H1 (cell line): Measurements from ENCODE around the gene GGT6. TPM values are rescaled to one million over a fixed set of nuclear protein-coding genes. Genes with fewer than 3 reads are reported as not detected.

Source experiments
- CTCF ChIA-PET: fragments of 300-600 bp; sonication (Branson Sonifier 250); formaldehyde crosslinking; loops from one replicate; lab custom pipeline; 2021; ENCODE audit not compliant: partially characterized antibody; lab: Charles Lee
- POLR2A ChIA-PET: fragments of 300-600 bp; sonication (Branson Sonifier 250); formaldehyde crosslinking; loops from one replicate; lab custom pipeline; 2021; ENCODE audit warnings: inconsistent platforms; ENCODE audit not compliant: partially characterized antibody; lab: Charles Lee
- DNase-seq, 2 experiments: peaks; one replicate each; pipeline versions ENCODE4 v3.0.0 to v3.0.0-alpha.2; 2010 to 2022; ENCODE audit warnings: low spot score in 2 of 2, low read depth in 1 of 2, mixed read lengths in 1 of 2
- FAIRE-seq: peaks from 2 replicates; lab custom pipeline; 2011; peaks lifted over from hg19 to GRCh38; lab: Jason Lieb, UNC
- H2AFZ ChIP-seq: 2 replicates; pipeline ENCODE4 v1.8.1; 2012; ENCODE audit warnings: low read length, inconsistent platforms
- H2AK5ac ChIP-seq: 2 replicates; pipeline ENCODE4 v1.6.1; 2013; ENCODE audit warnings: low read depth, low read length
- H2BK120ac ChIP-seq: replicated peaks from 2 replicates; pipeline ENCODE3; 2013; ENCODE audit warnings: low read depth, low read length, inconsistent platforms
- H2BK12ac ChIP-seq: 2 replicates; pipeline ENCODE4 v1.6.1; 2013; ENCODE audit warnings: low read depth, low read length
- H2BK15ac ChIP-seq: 2 replicates; pipeline ENCODE4 v1.6.1; 2013; ENCODE audit warnings: low read length
- H2BK20ac ChIP-seq: 2 replicates; pipeline ENCODE4 v1.6.1; 2013; ENCODE audit warnings: low read length
- H2BK5ac ChIP-seq: 2 replicates; pipeline ENCODE4 v1.6.1; 2013; ENCODE audit warnings: low read depth, low read length
- H3K14ac ChIP-seq: 2 replicates; pipeline ENCODE4 v1.6.1; 2013; ENCODE audit warnings: inconsistent platforms; ENCODE audit not compliant: insufficient read length
- H3K18ac ChIP-seq: 2 replicates; pipeline ENCODE4 v1.6.1; 2013; ENCODE audit warnings: low read length; ENCODE audit errors: extremely low read depth
- H3K23ac ChIP-seq: 2 replicates; pipeline ENCODE4 v1.6.1; 2013; ENCODE audit warnings: inconsistent platforms; ENCODE audit not compliant: insufficient read length
- H3K23me2 ChIP-seq: 2 replicates; pipeline ENCODE4 v1.6.1; 2013; ENCODE audit warnings: low read depth, low read length
- H3K27ac ChIP-seq: 2 replicates; pipeline ENCODE4 v1.6.1; 2011; ENCODE audit warnings: low read depth, low read length, inconsistent platforms
- H3K27me3 ChIP-seq, 4 experiments: replicated peaks in 1 of 4; 1 replicate in 1 of 4; 2 replicates in 3 of 4; pipeline versions ENCODE4 v1.6.1 to v1.8.1; 2011 to 2013; ENCODE audit warnings: low read length in 3 of 4, mild to moderate bottlenecking in 3 of 4, inconsistent platforms in 2 of 4, mixed read lengths in 2 of 4, moderate library complexity in 1 of 4; ENCODE audit not compliant: control insufficient read depth in 3 of 4, insufficient read depth in 3 of 4; ENCODE audit errors: extremely low read depth in 1 of 4
- H3K36me3 ChIP-seq, 4 experiments: 2 replicates each; pipeline versions ENCODE4 v1.6.1 to v1.8.1; 2011 to 2013; ENCODE audit warnings: mild to moderate bottlenecking in 4 of 4, low read length in 3 of 4, moderate library complexity in 2 of 4, control low read depth in 1 of 4, inconsistent platforms in 1 of 4; ENCODE audit not compliant: insufficient read depth in 4 of 4, control insufficient read depth in 2 of 4
- H3K4ac ChIP-seq: replicated peaks from 2 replicates; pipeline ENCODE3; 2013; ENCODE audit warnings: low read length, low read depth, mixed read lengths, inconsistent platforms; ENCODE audit not compliant: insufficient read length
- H3K4me1 ChIP-seq, 4 experiments: replicated peaks in 1 of 4; 1 replicate in 1 of 4; 2 replicates in 3 of 4; pipeline versions ENCODE4 v1.6.1 to v1.8.1; 2011 to 2013; ENCODE audit warnings: low read length in 3 of 4, inconsistent platforms in 2 of 4, mixed read lengths in 1 of 4; ENCODE audit not compliant: insufficient read depth in 4 of 4, control insufficient read depth in 3 of 4
- H3K4me2 ChIP-seq, 2 experiments: 2 replicates each; pipeline versions ENCODE4 v1.6.1 to v1.8.1; 2011 to 2013; ENCODE audit warnings: low read depth in 2 of 2, low read length in 2 of 2, control low read depth in 1 of 2, inconsistent platforms in 1 of 2, mild to moderate bottlenecking in 1 of 2; ENCODE audit not compliant: insufficient read depth in 1 of 2
- H3K4me3 ChIP-seq, 4 experiments: fragments of 200-600, 300-600 bp in 1 of 4; sonication (generic), shearing (Covaris generic), sonication (Bioruptor Twin) in 1 of 4; 2 replicates each; pipeline versions ENCODE4 v1.5.1 to v1.8.1; 2011 to 2016; ENCODE audit warnings: low read length in 4 of 4, low read depth in 3 of 4, control low read depth in 2 of 4, inconsistent platforms in 2 of 4, mild to moderate bottlenecking in 2 of 4, mixed read lengths in 1 of 4, moderate library complexity in 1 of 4; ENCODE audit not compliant: insufficient read depth in 2 of 4; ENCODE audit errors: extremely low read depth in 1 of 4
- H3K56ac ChIP-seq: replicated peaks from 2 replicates; pipeline ENCODE3; 2013; ENCODE audit warnings: low read depth, mild to moderate bottlenecking, mixed read lengths, low read length, inconsistent platforms; ENCODE audit not compliant: insufficient read length
- H3K79me1 ChIP-seq: 2 replicates; pipeline ENCODE4 v1.6.1; 2013; ENCODE audit warnings: low read depth, low read length, control low read depth
- H3K79me2 ChIP-seq, 2 experiments: 2 replicates each; pipeline versions ENCODE4 v1.6.1 to v1.8.1; 2012 to 2013; ENCODE audit warnings: low read length in 2 of 2, mild to moderate bottlenecking in 2 of 2, inconsistent platforms in 1 of 2; ENCODE audit not compliant: insufficient read depth in 2 of 2, control insufficient read depth in 1 of 2
- H3K9ac ChIP-seq, 4 experiments: replicated peaks in 1 of 4; 1 replicate in 1 of 4; 2 replicates in 3 of 4; pipeline versions ENCODE4 v1.6.1 to v1.8.1; 2011 to 2013; ENCODE audit warnings: low read depth in 3 of 4, low read length in 3 of 4, control low read depth in 2 of 4, mild to moderate bottlenecking in 2 of 4, moderate library complexity in 2 of 4, inconsistent platforms in 1 of 4; ENCODE audit errors: extremely low read depth in 1 of 4
- H3K9me3 ChIP-seq, 2 experiments: 2 replicates each; pipeline versions ENCODE4 v1.6.1 to v1.8.1; 2012 to 2013; ENCODE audit warnings: mild to moderate bottlenecking in 2 of 2, moderate library complexity in 2 of 2, control low read depth in 1 of 2, inconsistent platforms in 1 of 2, low read depth in 1 of 2, low read length in 1 of 2, mixed read lengths in 1 of 2; ENCODE audit not compliant: insufficient read depth in 2 of 2
- H4K20me1 ChIP-seq, 2 experiments: replicated peaks in 1 of 2; 2 replicates each; pipeline versions ENCODE3 to v1.8.1; 2011 to 2013; ENCODE audit warnings: inconsistent platforms in 2 of 2, low read length in 2 of 2, mild to moderate bottlenecking in 1 of 2; ENCODE audit not compliant: insufficient read depth in 2 of 2, control insufficient read depth in 1 of 2
- H4K5ac ChIP-seq: 2 replicates; pipeline ENCODE4 v1.6.1; 2013; ENCODE audit warnings: low read length, low read depth, mixed read lengths, inconsistent platforms; ENCODE audit not compliant: insufficient read length
- H4K8ac ChIP-seq: 2 replicates; pipeline ENCODE4 v1.8.0; 2013; ENCODE audit warnings: mild to moderate bottlenecking, moderate library complexity, low read length, inconsistent platforms; ENCODE audit not compliant: insufficient read depth; ENCODE audit errors: extremely low read depth
- H4K91ac ChIP-seq: replicated peaks from 2 replicates; pipeline ENCODE3; 2013; ENCODE audit warnings: low read length, mixed read lengths, inconsistent platforms; ENCODE audit not compliant: insufficient read length
- BCL11A ChIP-seq, 2 experiments: IDR thresholded peaks; one replicate each; pipeline ENCODE4 v1.6.1; 2011; ENCODE audit warnings: low read depth in 2 of 2, low read length in 2 of 2, mild to moderate bottlenecking in 2 of 2
- EGR1 ChIP-seq: IDR thresholded peaks from 2 replicates; pipeline ENCODE4 v1.6.1; 2011; ENCODE audit warnings: low read depth, low read length, borderline replicate concordance
- HDAC6 ChIP-seq: IDR thresholded peaks from one replicate; pipeline ENCODE4 v1.7.1; 2012; ENCODE audit warnings: low read depth, mild to moderate bottlenecking, inconsistent platforms, low read length, moderate library complexity
- KDM5A ChIP-seq: fragments of 200-600 bp; IDR thresholded peaks from 2 replicates; pipeline ENCODE4 v1.7.1; 2012; ENCODE audit warnings: mild to moderate bottlenecking, low read length, inconsistent platforms, mixed read lengths
- MAX ChIP-seq: IDR thresholded peaks from 2 replicates; pipeline ENCODE4 v1.6.1; 2012; ENCODE audit warnings: inconsistent platforms
- POU5F1 ChIP-seq: IDR thresholded peaks from 2 replicates; pipeline ENCODE4 v1.6.1; 2011; ENCODE audit warnings: low read depth, mild to moderate bottlenecking, low read length, moderate library complexity
- RBBP5 ChIP-seq: IDR thresholded peaks from 2 replicates; pipeline ENCODE4 v1.7.1; 2012; ENCODE audit warnings: low read depth, mild to moderate bottlenecking, inconsistent platforms, low read length, moderate library complexity, borderline replicate concordance
- SAP30 ChIP-seq: fragments of 300-600 bp; sonication (generic); IDR thresholded peaks from 2 replicates; pipeline ENCODE4 v1.7.1; 2012; ENCODE audit warnings: low read length, moderate library complexity, mild to moderate bottlenecking, inconsistent platforms; ENCODE audit not compliant: insufficient read depth, insufficient replicate concordance
- SIN3A ChIP-seq, 2 experiments: IDR thresholded peaks in 1 of 2; conservative IDR thresholded peaks in 1 of 2; 2 replicates each; pipeline ENCODE4 v1.6.1; 2011 to 2012; ENCODE audit warnings: low read length in 2 of 2, improper control_type of control experiment in 1 of 2, low read depth in 1 of 2, mild to moderate bottlenecking in 1 of 2
- SUZ12 ChIP-seq: fragments of 200-600 bp; sonication (generic); IDR thresholded peaks from 2 replicates; pipeline ENCODE4 v1.6.1; 2012; ENCODE audit warnings: mild to moderate bottlenecking, inconsistent platforms, low read length, moderate library complexity, mixed read lengths
- TEAD4 ChIP-seq: IDR thresholded peaks from 2 replicates; pipeline ENCODE4 v1.6.1; 2012; ENCODE audit warnings: low read depth, low read length, inconsistent platforms, mixed read lengths
- WGBS, 2 experiments: shearing (Covaris generic) in 1 of 2; methylation state at CpG; one replicate each; pipeline versions ENCODE4 v1.1.6 to v1.1.7; 2013 to 2015; ENCODE audit warnings: low lambda C conversion rate in 2 of 2, mixed read lengths in 2 of 2, inconsistent platforms in 1 of 2, low coverage in 1 of 2, missing lambda C conversion rate in 1 of 2; ENCODE audit not compliant: insufficient replicate concordance in 2 of 2, insufficient coverage in 1 of 2, insufficient read length in 1 of 2; ENCODE audit errors: extremely low coverage in 1 of 2, missing lambda C conversion rate in 1 of 2; 5-methylcytosine and 5-hydroxymethylcytosine counted together
- polyA plus RNA-seq, 7 experiments: library from polyadenylated mRNA; depleted of rRNA in 3 of 7; stranded (reverse) in 5 of 7; unstranded in 2 of 7; fragments of >200 nt in 5 of 7; fragments of 200-250 nt in 2 of 7; gene quantifications; 1 replicate in 5 of 7; 2 replicates in 1 of 7; 4 replicates in 1 of 7; pipeline versions ENCODE4 v1.2.1 to v1.2.3, GENCODE V29; 2011 to 2013; ENCODE audit warnings: missing spikeins in 2 of 7, mixed read lengths in 2 of 7
- total RNA-seq: library from RNA; stranded (reverse); fragmentation: NEBNext Ultra II Directional; extraction: Animal tissue kit (Norgen Biotek cat#: 25700); gene quantifications from 2 replicates; pipeline ENCODE4 v1.2.1, GENCODE V29; 2021

GGT6 gene
- total and polyA plus RNA-seq, 2 of the 8 experiments (the other 6 are each of a cell fraction or from before 2014, with no cell fraction given) = 0.18 TPM; not detected in 1

DNA sequence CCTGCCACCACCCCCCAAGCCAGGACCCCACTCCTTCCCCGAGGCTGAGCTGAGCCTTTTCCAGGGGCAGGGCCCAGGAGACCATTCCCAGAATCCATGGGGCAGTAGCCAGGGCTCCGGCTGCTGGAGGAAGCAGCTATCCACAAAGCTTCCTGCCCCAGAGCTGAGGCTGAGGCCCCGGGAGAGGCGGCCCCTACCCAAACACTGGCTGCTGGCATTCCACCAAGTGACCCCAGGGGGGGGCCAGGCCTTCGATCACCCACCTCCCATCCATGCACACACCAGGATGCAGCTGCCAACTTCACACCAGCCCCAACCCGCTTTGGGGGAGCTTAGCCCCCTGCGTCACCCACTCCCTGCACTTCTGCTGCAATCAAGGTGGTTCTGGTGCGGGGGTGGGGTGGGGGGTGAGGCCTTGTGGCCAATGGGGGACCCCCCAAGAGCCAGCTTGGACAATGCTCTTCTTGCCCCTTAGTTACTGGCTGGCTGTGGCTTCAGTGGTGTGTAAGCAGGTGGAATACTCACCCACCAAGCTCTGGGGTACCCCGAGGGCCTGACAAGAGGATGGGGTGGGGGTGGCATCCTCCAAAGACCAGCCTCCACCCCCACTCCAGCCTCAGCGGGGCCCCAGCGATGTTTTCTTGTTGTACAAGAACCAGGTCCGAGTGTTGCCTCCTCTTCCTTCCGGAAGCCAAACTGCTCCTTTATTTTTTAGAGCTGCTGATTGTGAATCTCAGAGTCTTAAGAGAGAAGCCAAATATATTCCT is 22.0 kb downstream of the GGT6 start:
- Histone ChIP-seq H3K9ac (no peak overlapping the region), H3K27ac (no peak overlapping the region), H3K23me2 (peaks cover 4% of the 10 kb centered on the region; the same call in 1 of the 2 replicates), H2BK12ac (no peak overlapping the region), H2AK5ac (no peak overlapping the region), H3K27me3 (peaks cover 0 to 8% (median 4%) of the 10 kb centered on the region in 4 experiments; a peak in 3 of 7 replicates), H3K4ac (no peak overlapping the region), H4K20me1 (peaks cover 11 to 27% of the 10 kb centered on the region in 2 experiments), H3K4me1 (peaks cover 0 to 29% (median 16%) of the 10 kb centered on the region in 4 experiments; a peak in 6 of 7 replicates), H3K9me3 (no peaks in the 10 kb centered on the region), H3K14ac (no peak overlapping the region), H4K91ac (no peak overlapping the region), H3K4me2 (no peak overlapping the region), H3K23ac (no peak overlapping the region), H3K4me3 (no peak overlapping the region), H2BK20ac (no peak overlapping the region), H4K8ac (no peak overlapping the region), H3K18ac (no peak overlapping the region), H2BK5ac (no peak overlapping the region), H3K79me1 (no peaks in the 10 kb centered on the region), H2BK120ac (no peak overlapping the region), H3K36me3 (peaks cover 19 to 48% (median 31%) of the 10 kb centered on the region in 4 experiments; a peak in 7 of 8 replicates), H2AFZ (no peak overlapping the region), H3K56ac (no peak overlapping the region), H4K5ac (no peak overlapping the region), H2BK15ac (no peak overlapping the region), H3K79me2 (no peaks in the 10 kb centered on the region)
- FAIRE-seq (no peak), DNase-seq (no peak)
- POLR2A ChIA-PET = interaction anchor here (0.9 to 37.1 kb wide), 7 partner anchors 8 to 117 kb away, joined by 3 to 546 read pairs (median 5); partner anchors contain the start of genes GGT6, MYBBP1A and SPNS3
- WGBS, 2 experiments = 87% methylated on average over 12 of the region's 13 CpGs; no CpG with 5 or more reads in 1 of the 2 experiments
- CTCF ChIA-PET = interaction anchor here (0.6 to 3.6 kb wide), 12 partner anchors 10 to 1808 kb away, joined by 3 to 15 read pairs (median 4); no protein-coding TSS in a partner anchor
- TF ChIP-seq SUZ12 (no peak), RBBP5 (no peak), MAX (no peak), HDAC6 (no peak), TEAD4 (no peak), POU5F1 (no peak), SIN3A (conservative IDR thresholded peaks at IDR 0.05 in 1 of 2, IDR thresholded peaks at IDR 0.05 in 1 of 2; ENCODE audit: low read depth in 1 of 2, low read length in 2 of 2) (no peak), KDM5A (no peak), BCL11A (IDR thresholded peaks at IDR 0.05; ENCODE audit: low read depth in 2 of 2, low read length in 2 of 2) (no peak), SAP30 (no peak), EGR1 (no peak)
